Stimulated activated CD4-positive, alpha-beta T cell treated with anti-CD3 and anti-CD28 coated beads, TNF-alpha, amount 100 ng/mL, for 1 hour (primary cell): ENCODE data around the gene GLTP.
"Not testable (repeated sequence)": the region's sequence is repeated elsewhere in the genome, so short reads cannot be mapped to it uniquely, and the experiment has no call there.

ENCODE experiments used
- DNase-seq, 3 donors: peaks; one replicate each; pipeline ENCODE4 v3.0.0-alpha.2; 2020; ENCODE audit warnings: low read depth in 3 of 3, low spot score in 1 of 3

The GLTP gene

GRCh38 chr12:109878247-109878625 is 2.1 kb downstream of the GLTP start:
- DNase-seq = no peak

DNA sequence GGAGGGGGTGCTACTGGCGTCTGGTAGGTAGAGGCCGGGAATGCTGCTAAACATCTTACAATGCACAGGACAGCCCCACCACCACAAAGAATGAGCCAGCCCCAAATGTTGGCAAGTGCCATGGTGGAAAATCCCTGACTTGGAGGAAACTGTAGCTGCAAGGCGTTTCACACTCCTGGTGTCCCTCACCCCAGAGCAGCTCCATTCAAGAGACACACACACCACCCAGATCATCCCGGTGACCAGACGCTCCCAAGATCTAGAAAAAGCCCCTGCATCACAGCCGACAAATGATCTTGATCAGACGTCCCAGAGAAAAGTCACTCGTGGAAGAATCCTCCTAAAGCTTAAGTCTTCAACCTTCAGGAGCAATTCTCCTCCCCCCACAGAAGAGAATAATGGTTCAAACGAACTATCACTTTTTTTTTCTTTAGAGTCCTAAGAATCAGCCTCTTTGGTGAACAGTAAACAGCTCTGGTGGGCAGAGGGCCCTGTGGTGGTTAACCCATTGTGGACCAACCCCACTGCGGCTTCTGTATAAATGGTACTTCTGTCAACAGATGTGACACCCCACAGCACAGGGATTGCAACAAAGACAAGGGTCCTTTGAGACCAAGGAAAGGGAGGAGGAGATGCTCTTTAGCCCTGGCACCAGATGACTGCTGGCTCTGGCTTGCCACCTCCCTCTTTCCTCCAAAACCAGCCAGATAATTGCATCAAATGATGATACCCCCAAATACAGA is 2.7 kb downstream of the GLTP start:
- no peak for DNase-seq

GRCh38 chr12:109876406-109876805 is 3.9 kb downstream of the GLTP start:
- no peak for DNase-seq

DNA sequence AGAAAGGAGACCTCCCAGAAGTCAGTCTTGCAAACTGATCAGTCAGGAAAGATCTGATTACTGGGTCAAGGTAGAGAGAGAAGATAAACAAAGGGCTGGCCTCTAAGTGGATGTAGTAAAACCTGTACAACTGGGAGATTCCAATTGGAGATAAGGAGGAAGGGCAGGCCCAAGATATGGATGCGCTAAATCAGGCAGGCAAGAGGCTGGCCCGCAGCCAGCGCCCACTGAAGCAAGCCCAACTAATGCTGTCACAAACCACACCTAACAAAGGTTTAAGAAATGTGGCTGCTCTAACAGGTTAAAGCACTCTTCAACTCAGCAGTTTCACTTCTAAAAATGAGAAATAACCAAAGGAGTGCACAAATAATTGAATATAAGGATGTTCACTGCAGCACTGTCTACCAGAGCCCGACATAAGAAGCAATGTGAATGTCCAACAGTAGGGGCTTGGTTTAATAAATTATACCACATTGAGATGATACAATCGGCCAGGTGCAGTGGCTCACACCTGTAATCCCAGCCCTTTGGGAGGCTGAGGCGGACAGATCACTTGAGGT is 4.7 kb downstream of the GLTP start:
- DNase-seq = no peak

GRCh38 chr12:109873653-109874052 is 6.7 kb downstream of the GLTP start:
- DNase-seq = no peak

DNA sequence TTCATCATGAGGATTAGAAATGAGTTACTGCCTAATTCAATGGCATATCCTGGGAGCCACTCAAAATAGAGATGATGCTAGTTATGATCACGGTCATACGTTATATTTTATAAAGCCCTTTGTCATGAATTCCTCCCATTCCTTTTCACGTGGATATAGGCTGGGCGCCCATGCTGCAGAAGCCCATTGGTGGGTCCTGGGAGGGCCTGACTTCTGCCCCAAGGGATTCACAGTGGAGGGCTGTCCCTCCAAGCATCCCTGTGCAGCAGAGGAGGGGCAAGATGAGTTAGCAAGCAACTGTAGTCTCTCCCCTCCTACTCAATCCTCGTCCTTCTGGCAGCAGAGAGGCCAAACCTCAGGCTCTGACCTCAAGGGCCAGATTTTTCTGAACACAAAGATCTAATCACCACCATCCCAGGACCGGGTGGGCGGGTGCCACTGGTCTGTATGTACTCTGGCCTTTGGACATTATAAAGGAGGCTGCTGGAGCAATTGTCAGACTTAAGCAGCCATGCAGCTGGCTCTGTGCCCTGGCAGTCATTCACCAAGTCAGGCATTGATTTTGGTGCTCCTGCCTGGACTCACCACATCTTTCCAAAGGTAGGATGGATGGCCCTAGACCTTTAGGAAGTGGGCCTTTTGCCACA is 8.6 kb downstream of the GLTP start:
- no peak for DNase-seq

- DNase-seq = no peak
These were observed 9.7 kb downstream of the GLTP start for GRCh38 chr12:109870648-109871047.

- no peak for DNase-seq
These were observed 11.9 kb downstream of the GLTP start for GRCh38 chr12:109868182-109869051.

GRCh38 chr12:109864916-109865315 is 15.4 kb downstream of the GLTP start:
- no peak for DNase-seq

DNA sequence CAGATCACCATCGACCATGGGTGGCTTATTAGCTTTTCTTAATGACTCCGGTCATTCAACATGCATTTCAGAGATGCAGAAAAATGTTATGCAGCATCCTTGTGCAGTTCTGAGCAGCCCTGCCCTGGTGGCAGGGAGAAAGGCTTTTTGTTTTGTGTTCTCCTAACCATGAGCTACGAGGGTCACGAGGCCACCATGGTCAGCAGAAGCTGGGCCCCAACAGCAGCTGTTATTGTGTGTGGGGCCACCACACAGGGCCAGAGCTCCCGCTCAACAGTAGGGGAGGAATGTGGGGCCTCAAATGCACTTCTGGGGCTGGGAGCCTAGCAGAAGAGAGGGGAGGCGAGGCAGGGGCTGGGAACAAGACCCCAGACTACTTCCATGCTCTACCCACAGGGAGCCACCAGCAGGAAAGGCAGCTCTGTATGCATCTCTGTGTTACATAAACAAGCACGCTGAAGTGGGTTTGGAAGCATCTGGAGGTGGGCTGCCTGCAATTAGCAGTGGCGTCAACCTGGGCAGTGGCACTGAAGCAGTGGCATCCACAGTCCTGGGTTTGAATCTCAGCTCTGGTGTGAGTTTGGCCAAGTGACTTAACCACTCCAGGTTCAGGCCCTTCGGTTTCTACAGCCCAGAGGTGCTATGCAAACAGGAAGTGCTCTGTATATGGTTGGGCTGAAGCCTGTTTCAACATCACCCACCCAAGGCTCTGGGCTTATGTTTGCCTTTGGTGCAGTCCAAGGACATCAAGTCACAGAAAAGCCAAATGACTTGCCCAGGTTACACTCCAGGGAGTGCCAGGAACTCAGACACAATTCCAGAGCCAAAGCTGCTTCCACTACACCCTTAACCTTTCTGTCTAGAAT is 16.3 kb downstream of the GLTP start:
- DNase-seq = no peak

GRCh38 chr12:109862491-109862890 is 17.9 kb downstream of the GLTP start:
- DNase-seq = not testable (repeated sequence)

- DNase-seq = no peak
These were observed 18.5 kb downstream of the GLTP start for GRCh38 chr12:109861689-109862314.

- DNase-seq = no peak
These were observed 19.4 kb downstream of the GLTP start for GRCh38 chr12:109860977-109861376.

DNA sequence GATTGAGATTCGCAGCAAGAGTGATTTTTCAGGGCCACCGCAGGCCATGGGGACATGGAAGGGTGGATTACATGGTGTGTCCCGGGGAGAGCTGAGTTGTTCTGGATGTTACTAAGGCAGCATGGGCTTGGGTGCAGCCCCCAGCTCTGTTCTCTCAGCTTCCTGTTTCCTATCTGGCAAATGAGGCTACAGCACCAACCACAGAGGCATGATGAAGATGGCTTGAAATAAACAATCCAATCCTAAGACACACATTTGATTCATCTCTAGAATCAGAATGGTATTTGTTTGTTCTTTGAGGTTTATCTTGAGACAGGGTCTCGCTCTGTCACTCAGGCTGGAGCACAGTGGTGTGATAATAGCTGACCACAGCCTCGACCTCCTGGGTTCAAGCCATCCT is 21.6 kb downstream of the GLTP start:
- no peak for DNase-seq

DNA sequence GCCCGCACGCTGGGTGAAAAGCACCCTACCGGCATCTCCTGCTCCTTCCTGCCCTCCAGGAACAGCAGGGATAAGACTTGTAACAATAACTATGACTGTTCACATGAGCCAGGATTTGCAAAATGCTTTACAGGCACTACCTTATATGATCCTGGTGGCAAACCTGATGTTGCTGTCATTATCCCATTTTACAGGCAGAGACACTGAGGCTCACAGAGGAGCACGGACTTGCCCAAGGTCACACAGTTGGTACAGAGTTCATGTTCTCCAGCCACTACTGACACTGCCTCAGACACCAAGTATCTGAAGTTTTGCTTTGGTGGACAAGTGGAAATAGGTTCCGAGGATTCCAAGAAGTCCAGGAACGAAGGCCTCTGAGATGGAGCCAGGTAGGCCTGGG is 22.6 kb downstream of the GLTP start:
- no peak for DNase-seq

DNA sequence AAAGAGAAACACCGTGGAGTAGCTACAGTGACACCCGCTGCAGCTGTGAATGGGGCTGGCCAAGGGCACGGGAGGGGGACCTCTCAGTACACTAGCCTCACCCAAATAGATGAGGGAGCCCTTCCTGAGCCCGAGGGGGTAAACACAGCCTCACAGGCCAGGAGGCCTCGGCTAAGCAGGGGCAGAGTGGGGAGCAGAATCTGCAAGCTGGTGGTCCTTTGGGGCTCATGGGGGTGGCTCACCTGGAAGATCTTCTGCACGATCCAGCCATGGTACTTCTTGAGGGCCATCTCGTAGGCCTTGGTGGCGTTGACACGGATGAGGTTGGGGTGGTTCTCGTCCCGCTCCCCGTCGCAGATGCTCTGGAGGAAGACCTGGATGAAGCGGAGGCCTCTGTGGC is 25.0 kb downstream of the GLTP start:
- no peak for DNase-seq

DNA sequence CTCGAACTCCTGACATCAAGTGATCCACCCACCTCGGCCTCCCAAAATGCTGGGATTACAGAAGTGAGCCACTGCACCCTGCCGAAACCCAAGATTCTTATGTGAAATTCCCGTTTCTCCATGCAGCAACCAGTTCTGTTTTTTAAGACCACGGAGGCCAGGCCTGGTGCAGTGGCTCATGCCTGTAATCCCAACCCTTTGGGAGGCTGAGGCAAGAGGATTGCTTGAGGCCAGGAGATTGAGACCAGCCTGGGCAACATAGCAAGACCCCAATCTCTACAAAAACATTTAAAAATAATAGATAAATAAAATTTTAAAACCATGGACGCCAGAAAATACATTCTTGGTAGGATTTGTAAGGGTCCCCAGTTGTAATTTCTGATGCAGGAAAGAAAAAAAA is 29.8 kb downstream of the GLTP start:
- DNase-seq = not testable (repeated sequence)

DNA sequence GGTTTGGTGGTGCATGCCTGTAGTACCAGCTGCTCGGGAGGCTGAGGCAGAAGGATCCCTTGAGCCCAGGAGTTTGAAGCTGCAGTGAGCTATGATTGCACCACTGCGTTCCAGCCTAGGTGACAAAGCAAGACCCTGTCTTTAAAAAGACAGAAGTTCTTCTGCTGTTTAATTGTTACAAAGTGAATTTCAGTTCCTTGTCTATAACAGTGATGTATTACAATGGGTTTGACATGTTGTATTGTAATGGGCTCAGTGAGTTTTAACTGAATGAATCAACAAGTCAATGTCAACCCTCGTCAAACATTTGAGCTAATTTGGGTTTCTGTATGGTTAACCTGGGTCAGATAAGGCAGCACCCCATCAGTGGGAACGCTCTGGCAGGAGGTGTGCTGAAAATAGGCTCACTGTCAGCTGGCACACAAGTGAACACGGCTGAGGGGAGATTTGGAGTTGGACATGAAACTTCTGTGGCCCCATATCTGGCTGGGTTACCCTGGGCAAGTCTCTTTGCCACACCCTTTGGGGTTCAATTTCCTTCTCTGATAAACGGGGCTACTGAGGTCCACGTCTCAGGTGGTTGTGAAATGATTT is 33.1 kb downstream of the GLTP start:
- no peak for DNase-seq

GRCh38 chr12:109845824-109846205 is 34.5 kb downstream of the GLTP start:
- DNase-seq = no peak
